ENCODE results near the gene THAP3. TPM values are rescaled to one million over a fixed set of nuclear protein-coding genes. Genes with fewer than 3 reads are reported as not detected.

The THAP3 gene
- total and polyA plus RNA-seq, 2 of the 4 experiments (the other 2 are of a cell fraction): 14.2 to 14.9 TPM

GRCh38 chr1:6673816-6674398 lies 49.2 kb downstream of the THAP3 start:
- no TSS peak for BruUV-seq (replicated peaks)
- H2AK5ac ChIP-seq (ENCODE audit: low read depth, low read length): no peak overlapping the region
- H2BK15ac ChIP-seq (ENCODE audit: low read depth, low read length): no peak overlapping the region
- ChIA-PET POLR2A (ENCODE audit: unreplicated experiment) (interaction anchor here (0.5 kb wide), 1 partner anchor 21 kb away, joined by 3 read pairs; no protein-coding TSS in a partner anchor), CTCF (no interaction called here)
- H3K4me3 ChIP-seq (ENCODE audit: insufficient read depth, low read depth, low read length): no peak overlapping the region
- peaks cover 11 to 36% of the 10 kb centered on the region in 2 experiments for H3K79me1 ChIP-seq (ENCODE audit: low read depth in 1 of 2, low read length in 2 of 2)
- ATAC-seq (ENCODE audit: low read depth): peak; percentile 60
- H3K4me1 ChIP-seq (ENCODE audit: control insufficient read depth, insufficient read depth, low read length): peaks cover 2% of the 10 kb centered on the region; the same call in 1 of the 2 replicates
- H3K23ac ChIP-seq (ENCODE audit: low read depth, low read length): no peak overlapping the region
- H3K18ac ChIP-seq (ENCODE audit: low read depth, low read length): no peak overlapping the region; the same call in 1 of the 2 replicates
- TF ChIP-seq MAZ (IDR thresholded peaks at IDR 0.05; ENCODE audit: borderline replicate concordance, low read depth, low read length): no peak
- TF ChIP-seq RFX5 (IDR thresholded peaks at IDR 0.05; ENCODE audit: low read depth, low read length): no peak
- no peak for TF ChIP-seq ELK1 (IDR thresholded peaks at IDR 0.05; ENCODE audit: borderline replicate concordance, low read depth, low read length)
- H4K91ac ChIP-seq (ENCODE audit: insufficient read depth, low read depth, low read length): no peak overlapping the region
- no peak overlapping the region for H4K5ac ChIP-seq (ENCODE audit: low read depth, low read length)
- no peak overlapping the region for H3K27ac ChIP-seq (ENCODE audit: insufficient read depth, low read length)
- H3K9me3 ChIP-seq (ENCODE audit: control insufficient read depth, insufficient read depth, low read length): no peaks in the 10 kb centered on the region
- WGBS, 2 experiments (ENCODE audit: extremely low coverage in 2 of 2, insufficient read length in 1 of 2): 100% methylated on average over 2 of the region's 5 CpGs; no CpG with 5 or more reads in 1 of the 2 experiments
- intact Hi-C loops (cut with micrococcal nuclease) (no loop called here), dilution Hi-C loops (cut with HindIII; ENCODE audit: low sequenced_read_pairs, unreplicated experiment) (no loop called here), in situ Hi-C loops (cut with MboI; ENCODE audit: low sequenced_read_pairs) (no loop called here)
- no peak overlapping the region for H2BK20ac ChIP-seq (ENCODE audit: low read depth, low read length)
- H4K8ac ChIP-seq (ENCODE audit: low read depth in 2 of 2, low read length in 2 of 2): no peak overlapping the region
- no peak overlapping the region for H3K9ac ChIP-seq (ENCODE audit: low read depth, low read length)
- no peaks in the 10 kb centered on the region; the same call in none of the 2 replicates for H3K9me1 ChIP-seq (ENCODE audit: insufficient read depth, low read length)
- peak; percentile 28 for DNase-seq
- no peaks in the 10 kb centered on the region for H3K27me3 ChIP-seq (ENCODE audit: control insufficient read depth, insufficient read depth, low read length)
- no peak overlapping the region for H3K14ac ChIP-seq (replicated peaks; ENCODE audit: low read depth, low read length)
- H3K4ac ChIP-seq (ENCODE audit: low read depth, low read length): no peak overlapping the region
- H3K36me3 ChIP-seq (ENCODE audit: control insufficient read depth, insufficient read depth, low read length): peaks cover 20% of the 10 kb centered on the region
- H4K20me1 ChIP-seq (ENCODE audit: insufficient read depth, low read length): no peaks in the 10 kb centered on the region
- no peak overlapping the region for H2AFZ ChIP-seq (replicated peaks; ENCODE audit: low read length, poor library complexity)
- H2AK9ac ChIP-seq (replicated peaks; ENCODE audit: low read depth, low read length, poor library complexity): no peak overlapping the region
- H3K56ac ChIP-seq (ENCODE audit: extremely low read depth, insufficient read depth, low read length): no peak overlapping the region
- H2BK120ac ChIP-seq (ENCODE audit: low read depth, low read length): no peak overlapping the region
- peak overlapping the region; percentile 18 for H2BK5ac ChIP-seq (ENCODE audit: low read depth, low read length, poor library complexity, severe bottlenecking)
- no peak overlapping the region for H3K4me2 ChIP-seq (ENCODE audit: low read depth, low read length)
